ENCODE data around the gene PARD3B.

DNA sequence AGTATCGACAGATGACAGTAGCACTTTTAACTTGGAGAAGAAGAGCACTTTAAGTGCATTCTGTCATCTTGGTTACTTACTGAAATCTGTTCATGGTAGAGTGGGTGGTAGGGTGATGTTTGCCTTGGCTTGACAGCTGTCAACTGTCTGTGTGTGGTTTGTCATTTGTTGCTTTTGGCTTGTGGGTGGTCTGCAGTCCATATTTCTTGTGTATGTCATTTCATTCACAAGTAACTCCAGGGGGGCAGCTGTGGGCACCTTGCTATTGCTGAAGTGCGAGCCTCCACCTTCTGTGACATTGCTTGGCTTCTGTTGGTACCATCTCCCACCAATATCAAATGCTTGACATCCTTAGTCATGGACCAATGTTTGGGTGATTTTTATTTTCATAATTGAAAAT lies 825.5 kb downstream of the PARD3B start:
- TF ChIP-seq, protein P1, sequence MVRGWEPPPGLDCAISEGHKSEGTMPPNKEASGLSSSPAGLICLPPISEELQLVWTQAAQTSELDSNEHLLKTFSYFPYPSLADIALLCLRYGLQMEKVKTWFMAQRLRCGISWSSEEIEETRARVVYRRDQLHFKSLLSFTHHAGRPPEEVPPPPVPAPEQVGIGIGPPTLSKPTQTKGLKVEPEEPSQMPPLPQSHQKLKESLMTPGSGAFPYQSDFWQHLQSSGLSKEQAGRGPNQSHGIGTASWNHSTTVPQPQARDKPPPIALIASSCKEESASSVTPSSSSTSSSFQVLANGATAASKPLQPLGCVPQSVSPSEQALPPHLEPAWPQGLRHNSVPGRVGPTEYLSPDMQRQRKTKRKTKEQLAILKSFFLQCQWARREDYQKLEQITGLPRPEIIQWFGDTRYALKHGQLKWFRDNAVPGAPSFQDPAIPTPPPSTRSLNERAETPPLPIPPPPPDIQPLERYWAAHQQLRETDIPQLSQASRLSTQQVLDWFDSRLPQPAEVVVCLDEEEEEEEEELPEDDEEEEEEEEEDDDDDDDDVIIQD (CRISPR knock-in tag; IDR thresholded peaks at IDR 0.05; ENCODE audit: low read depth) = no peak
- no peak for TF ChIP-seq IRF2 (CRISPR knock-in tag; IDR thresholded peaks at IDR 0.05)
- TF ChIP-seq KDM5B (CRISPR knock-in tag; IDR thresholded peaks at IDR 0.05; ENCODE audit: borderline replicate concordance) = no peak
- TF ChIP-seq, protein P2, sequence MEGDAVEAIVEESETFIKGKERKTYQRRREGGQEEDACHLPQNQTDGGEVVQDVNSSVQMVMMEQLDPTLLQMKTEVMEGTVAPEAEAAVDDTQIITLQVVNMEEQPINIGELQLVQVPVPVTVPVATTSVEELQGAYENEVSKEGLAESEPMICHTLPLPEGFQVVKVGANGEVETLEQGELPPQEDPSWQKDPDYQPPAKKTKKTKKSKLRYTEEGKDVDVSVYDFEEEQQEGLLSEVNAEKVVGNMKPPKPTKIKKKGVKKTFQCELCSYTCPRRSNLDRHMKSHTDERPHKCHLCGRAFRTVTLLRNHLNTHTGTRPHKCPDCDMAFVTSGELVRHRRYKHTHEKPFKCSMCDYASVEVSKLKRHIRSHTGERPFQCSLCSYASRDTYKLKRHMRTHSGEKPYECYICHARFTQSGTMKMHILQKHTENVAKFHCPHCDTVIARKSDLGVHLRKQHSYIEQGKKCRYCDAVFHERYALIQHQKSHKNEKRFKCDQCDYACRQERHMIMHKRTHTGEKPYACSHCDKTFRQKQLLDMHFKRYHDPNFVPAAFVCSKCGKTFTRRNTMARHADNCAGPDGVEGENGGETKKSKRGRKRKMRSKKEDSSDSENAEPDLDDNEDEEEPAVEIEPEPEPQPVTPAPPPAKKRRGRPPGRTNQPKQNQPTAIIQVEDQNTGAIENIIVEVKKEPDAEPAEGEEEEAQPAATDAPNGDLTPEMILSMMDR (CRISPR knock-in tag; IDR thresholded peaks at IDR 0.05) = no peak
- TF ChIP-seq CREB1 (IDR thresholded peaks at IDR 0.05) = no peak
- no peak for TF ChIP-seq CREB1 (CRISPR knock-in tag; IDR thresholded peaks at IDR 0.05)
- TF ChIP-seq TCF7 (IDR thresholded peaks at IDR 0.05; ENCODE audit: low read depth) = no peak
- TF ChIP-seq SP4 (CRISPR knock-in tag; IDR thresholded peaks at IDR 0.05) = no peak

Data from HepG2 (cell line).